B cell (primary cell): ENCODE measurements around the gene RABAC1.

ENCODE experiments used
- EZH2 ChIP-seq: IDR thresholded peaks from 2 replicates; pipeline ENCODE4 v1.6.1; 2012; ENCODE audit warnings: borderline replicate concordance, low read depth, mild to moderate bottlenecking, moderate library complexity, low read length; ENCODE audit not compliant: insufficient read depth, poor library complexity, severe bottlenecking
- TF ChIP-seq, protein P1 (sequence below): fragments of 200-600 bp; IDR thresholded peaks from one replicate; pipeline ENCODE4 v1.8.0; 2022; ENCODE audit warnings: antibody characterized with exemption, mild to moderate bottlenecking

GRCh38 chr19:41991025-41991424, 31.9 kb upstream of the RABAC1 start:
- TF ChIP-seq, protein P1, sequence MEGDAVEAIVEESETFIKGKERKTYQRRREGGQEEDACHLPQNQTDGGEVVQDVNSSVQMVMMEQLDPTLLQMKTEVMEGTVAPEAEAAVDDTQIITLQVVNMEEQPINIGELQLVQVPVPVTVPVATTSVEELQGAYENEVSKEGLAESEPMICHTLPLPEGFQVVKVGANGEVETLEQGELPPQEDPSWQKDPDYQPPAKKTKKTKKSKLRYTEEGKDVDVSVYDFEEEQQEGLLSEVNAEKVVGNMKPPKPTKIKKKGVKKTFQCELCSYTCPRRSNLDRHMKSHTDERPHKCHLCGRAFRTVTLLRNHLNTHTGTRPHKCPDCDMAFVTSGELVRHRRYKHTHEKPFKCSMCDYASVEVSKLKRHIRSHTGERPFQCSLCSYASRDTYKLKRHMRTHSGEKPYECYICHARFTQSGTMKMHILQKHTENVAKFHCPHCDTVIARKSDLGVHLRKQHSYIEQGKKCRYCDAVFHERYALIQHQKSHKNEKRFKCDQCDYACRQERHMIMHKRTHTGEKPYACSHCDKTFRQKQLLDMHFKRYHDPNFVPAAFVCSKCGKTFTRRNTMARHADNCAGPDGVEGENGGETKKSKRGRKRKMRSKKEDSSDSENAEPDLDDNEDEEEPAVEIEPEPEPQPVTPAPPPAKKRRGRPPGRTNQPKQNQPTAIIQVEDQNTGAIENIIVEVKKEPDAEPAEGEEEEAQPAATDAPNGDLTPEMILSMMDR, result no peak
- no peak for TF ChIP-seq EZH2
